ENCODE measurements around the gene NREP. TPM values are rescaled to one million over a fixed set of nuclear protein-coding genes. Genes with fewer than 3 reads are reported as not detected.

NREP gene
- total RNA-seq, 2 donors from 2014 or later: 8.5 to 18.2 TPM

DNA sequence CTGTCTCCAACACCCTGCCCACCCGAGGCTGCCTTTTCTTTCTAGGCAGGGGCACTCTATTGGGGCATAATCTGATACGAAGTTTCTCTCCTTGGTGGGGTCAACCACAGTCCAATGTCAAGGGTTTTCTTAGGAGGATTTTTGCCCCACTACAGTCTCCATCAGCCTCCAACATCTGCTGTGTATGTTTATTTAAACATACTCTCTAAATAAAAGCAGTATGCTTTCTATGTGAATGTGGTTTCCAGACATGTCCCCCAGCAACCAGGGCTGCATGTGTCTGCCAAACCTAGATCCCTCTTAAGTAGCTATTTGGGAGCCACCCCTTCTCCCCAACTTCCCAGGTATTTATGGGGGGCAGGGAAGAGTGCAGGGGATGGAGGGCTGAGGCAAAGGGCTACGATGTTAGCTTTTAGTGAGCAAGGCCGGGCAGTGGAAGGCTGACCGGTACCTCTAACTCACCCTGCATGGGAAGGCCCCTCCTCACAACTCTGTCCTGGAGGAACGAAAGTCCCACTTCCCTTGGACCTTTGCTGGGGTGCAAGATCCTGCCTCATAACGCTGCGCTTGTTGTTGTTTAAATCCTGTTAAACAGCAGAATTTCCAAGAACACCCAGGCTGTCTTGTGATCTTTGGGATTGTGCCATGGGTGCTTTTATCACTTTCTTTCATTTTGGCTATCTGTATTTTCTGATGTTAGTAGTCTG lies 75.4 kb downstream of the NREP start:
- Mint-ChIP-seq H3K36me3 (ENCODE audit: low read depth) (no peaks in the 10 kb centered on the region), H3K27me3 (no peaks in the 10 kb centered on the region), H3K4me1 (no peaks in the 10 kb centered on the region), H3K9me3 (no peaks in the 10 kb centered on the region), H3K4me3 (no peak overlapping the region), H3K27ac (no peak overlapping the region)
- ATAC-seq (replicated peaks): no peak

DNA sequence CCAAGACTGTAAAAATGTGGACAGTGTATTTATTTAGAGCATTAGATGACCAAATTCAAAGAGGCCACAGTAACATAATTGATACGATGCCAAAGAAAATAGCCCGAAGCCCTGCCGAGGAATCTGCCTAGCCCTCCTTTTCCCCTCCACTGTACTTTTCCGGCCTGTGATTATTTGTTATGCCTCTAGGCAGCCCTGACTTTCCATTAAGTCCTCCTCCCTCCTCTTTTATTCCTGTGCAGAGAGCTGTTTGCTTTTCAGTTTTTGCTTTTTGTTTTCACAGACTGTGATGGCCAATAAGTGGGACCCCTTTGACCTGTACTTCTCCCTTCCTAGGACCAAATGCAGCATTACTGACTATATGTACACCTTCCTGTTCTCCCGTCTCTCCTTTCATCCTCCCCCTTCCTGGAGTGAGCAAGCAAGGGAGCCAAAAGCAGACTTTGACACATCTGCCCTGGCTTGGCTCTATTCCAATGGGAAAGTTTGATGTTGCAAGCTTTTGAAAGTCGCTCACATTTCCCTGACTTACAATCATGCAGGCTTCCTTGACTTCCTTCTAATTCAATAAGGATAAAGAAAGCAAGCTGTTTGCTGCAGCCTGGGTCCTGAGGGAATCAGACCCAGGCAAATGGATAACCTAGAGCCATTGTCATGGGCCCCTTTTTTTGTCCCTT lies 76.1 kb downstream of the NREP start:
- ATAC-seq (replicated peaks): no peak
- H3K4me3 Mint-ChIP-seq: no peak overlapping the region
- H3K9me3 Mint-ChIP-seq: no peaks in the 10 kb centered on the region
- no peaks in the 10 kb centered on the region for H3K4me1 Mint-ChIP-seq
- H3K27ac Mint-ChIP-seq: no peak overlapping the region
- no peaks in the 10 kb centered on the region for H3K36me3 Mint-ChIP-seq (ENCODE audit: low read depth)
- H3K27me3 Mint-ChIP-seq: no peaks in the 10 kb centered on the region

GRCh38 chr5:111679611-111680010 lies 77.4 kb downstream of the NREP start:
- Mint-ChIP-seq H3K4me1 (no peaks in the 10 kb centered on the region), H3K9me3 (no peaks in the 10 kb centered on the region), H3K27me3 (no peaks in the 10 kb centered on the region), H3K36me3 (ENCODE audit: low read depth) (no peaks in the 10 kb centered on the region), H3K4me3 (no peak overlapping the region), H3K27ac (no peak overlapping the region)
- ATAC-seq (replicated peaks): no peak

Other genes with a start within 250 kb of the NREP start
- gene STARD4, start 244.7 kb downstream of the NREP start, total RNA-seq: 100 to 1,000 TPM in 1 of 2 donors, 10 to 100 TPM in 1; 48.7 to 102 TPM

All from activated T-helper 17 cell treated with anti-CD3 and anti-CD28 coated beads, Interleukin-2, amount 50 U/mL, for 72 hours (primary cell).